T-helper 9 cell (primary cell): ENCODE results near the gene GSK3B.
"Not testable (repeated sequence)": the region's sequence is repeated elsewhere in the genome, so short reads cannot be mapped to it uniquely, and the experiment has no call there.

Experiments
- DNase-seq: peaks from one replicate; pipeline ENCODE4 v3.0.0-alpha.2; 2020

GSK3B gene

GRCh38 chr3:120004008-120004498, 90.2 kb downstream of the GSK3B start:
- DNase-seq = not testable (repeated sequence)

- no peak for DNase-seq
Measured at GRCh38 chr3:119998166-119998565, 96.1 kb downstream of the GSK3B start.

- no peak for DNase-seq
Measured at GRCh38 chr3:119990888-119991287, 103.4 kb downstream of the GSK3B start.

GRCh38 chr3:119989981-119990655, 104.1 kb downstream of the GSK3B start:
- no peak for DNase-seq

GRCh38 chr3:119986812-119987211, 107.4 kb downstream of the GSK3B start:
- not testable (repeated sequence) for DNase-seq

GRCh38 chr3:119981386-119981785, 112.9 kb downstream of the GSK3B start:
- no peak for DNase-seq

- no peak for DNase-seq
Measured at GRCh38 chr3:119978554-119979208, 115.6 kb downstream of the GSK3B start.

- DNase-seq = no peak
Measured at GRCh38 chr3:119977353-119977752, 116.9 kb downstream of the GSK3B start.

- no peak for DNase-seq
Measured at GRCh38 chr3:119976214-119976613, 118.0 kb downstream of the GSK3B start.

GRCh38 chr3:119974656-119975055, 119.6 kb downstream of the GSK3B start:
- no peak for DNase-seq

GRCh38 chr3:119973018-119973646, 121.1 kb downstream of the GSK3B start:
- no peak for DNase-seq

- DNase-seq = no peak
Measured at GRCh38 chr3:119969759-119970158, 124.5 kb downstream of the GSK3B start.

GRCh38 chr3:119967353-119968006, 126.8 kb downstream of the GSK3B start:
- DNase-seq = no peak

- no peak for DNase-seq
Measured at GRCh38 chr3:119965692-119966091, 128.6 kb downstream of the GSK3B start.

GRCh38 chr3:119964294-119964693, 130.0 kb downstream of the GSK3B start:
- DNase-seq = no peak

- no peak for DNase-seq
Measured at GRCh38 chr3:119955972-119956371, 138.3 kb downstream of the GSK3B start.

- DNase-seq = no peak
Measured at GRCh38 chr3:119950666-119951325, 143.5 kb downstream of the GSK3B start.

GRCh38 chr3:119945291-119945690, 149.0 kb downstream of the GSK3B start:
- no peak for DNase-seq

GRCh38 chr3:119944091-119944490, 150.2 kb downstream of the GSK3B start:
- DNase-seq = no peak

GRCh38 chr3:119939077-119939476, 155.2 kb downstream of the GSK3B start:
- DNase-seq = no peak

- no peak for DNase-seq
Measured at GRCh38 chr3:119937229-119937628, 157.0 kb downstream of the GSK3B start.

GRCh38 chr3:119934249-119934648, 160.0 kb downstream of the GSK3B start:
- DNase-seq = no peak

GRCh38 chr3:119933207-119933606, 161.0 kb downstream of the GSK3B start:
- DNase-seq = no peak
